ENCODE measurements around the gene SQSTM1.

- TF ChIP-seq EZH2phosphoT487 (IDR thresholded peaks at IDR 0.05; ENCODE audit: borderline replicate concordance, low read depth, low read length) (no peak), CTCF (conservative IDR thresholded peaks at IDR 0.05; ENCODE audit: low read length) (no peak)
Observed at GRCh38 chr5:179823937-179824744, 3.4 kb downstream of the SQSTM1 start.

Data from OCI-LY7 (cell line).